ENCODE results near the gene TAS2R16. TPM values are rescaled to one million over a fixed set of nuclear protein-coding genes. Genes with fewer than 3 reads are reported as not detected.

Gene TAS2R16, protein sequence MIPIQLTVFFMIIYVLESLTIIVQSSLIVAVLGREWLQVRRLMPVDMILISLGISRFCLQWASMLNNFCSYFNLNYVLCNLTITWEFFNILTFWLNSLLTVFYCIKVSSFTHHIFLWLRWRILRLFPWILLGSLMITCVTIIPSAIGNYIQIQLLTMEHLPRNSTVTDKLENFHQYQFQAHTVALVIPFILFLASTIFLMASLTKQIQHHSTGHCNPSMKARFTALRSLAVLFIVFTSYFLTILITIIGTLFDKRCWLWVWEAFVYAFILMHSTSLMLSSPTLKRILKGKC
- total RNA-seq, result not detected in 2 replicates

DNA sequence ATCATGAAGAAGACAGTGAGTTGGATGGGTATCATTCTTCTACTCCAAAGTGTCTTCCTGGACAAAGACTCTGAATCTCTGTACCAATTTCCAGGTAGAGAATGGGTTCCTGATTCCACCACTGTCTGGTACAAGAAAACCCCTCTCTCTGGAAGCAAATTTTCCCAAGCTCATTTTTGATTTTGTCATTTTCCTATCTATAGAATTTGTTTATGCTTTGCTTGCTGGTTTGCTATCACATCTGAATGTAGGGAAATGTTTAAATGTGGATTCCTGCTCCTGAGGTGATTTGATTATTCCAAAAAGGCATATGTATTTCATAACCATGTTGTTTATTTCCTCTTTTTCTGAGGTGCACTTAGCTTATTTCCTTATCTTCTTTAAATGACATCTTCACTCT, at the start of gene TAS2R16:
Gene TAS2R16 (minus strand): TSS at position 101 of the 400 bp plus-strand sequence. CDS start 66 bp downstream, at position 35.

Other genes with a start within 250 kb of the TAS2R16 start
- gene CADPS2, start 109.2 kb downstream of the TAS2R16 start, total RNA-seq, result 14.4 and 25.9 TPM in 2 replicates
- not detected in 2 replicates for gene SLC13A1, start 204.3 kb upstream of the TAS2R16 start, total RNA-seq

Measured in regular cardiac myocyte (primary cell).